ENCODE data around the gene MYH10. TPM values are rescaled to one million over a fixed set of nuclear protein-coding genes. Genes with fewer than 3 reads are reported as not detected.

MYH10 gene
- total RNA-seq, 2 donors from 2014 or later, result 48.6 to 56.6 TPM

DNA sequence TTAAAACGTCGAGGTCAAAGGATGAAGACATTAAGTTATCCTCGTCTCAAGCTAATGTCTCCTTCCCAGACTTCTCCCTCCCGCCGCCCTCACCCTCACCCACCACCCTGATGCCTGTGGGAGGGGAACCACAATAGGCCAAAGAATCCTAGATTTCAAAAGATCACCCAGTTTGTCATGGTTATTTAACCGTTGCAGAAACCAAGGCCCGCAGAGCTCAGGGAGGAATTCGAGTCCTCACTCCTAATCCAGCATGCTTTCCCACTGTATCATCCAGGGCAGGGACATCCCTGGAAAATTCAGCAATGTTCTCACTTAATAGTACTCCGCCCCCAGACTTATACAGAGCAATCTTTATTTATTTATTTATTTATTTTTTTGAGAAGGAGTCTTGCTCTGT is 41.8 kb upstream of the MYH10 start:
- Histone ChIP-seq H3K4me1 (replicated peaks) (no peaks in the 10 kb centered on the region), H3K27ac (no peak overlapping the region), H3K4me3 (no peak overlapping the region), H3K36me3 (no peaks in the 10 kb centered on the region), H3K9me3 (no peaks in the 10 kb centered on the region), H3K27me3 (replicated peaks; ENCODE audit: insufficient read depth) (no peaks in the 10 kb centered on the region)
- 93% methylated on average over 9 of the region's 9 CpGs for WGBS
- no peak for TF ChIP-seq POLR2A (IDR thresholded peaks at IDR 0.05)
- TF ChIP-seq POLR2AphosphoS5 (IDR thresholded peaks at IDR 0.05), result no peak
- TF ChIP-seq, protein P1, sequence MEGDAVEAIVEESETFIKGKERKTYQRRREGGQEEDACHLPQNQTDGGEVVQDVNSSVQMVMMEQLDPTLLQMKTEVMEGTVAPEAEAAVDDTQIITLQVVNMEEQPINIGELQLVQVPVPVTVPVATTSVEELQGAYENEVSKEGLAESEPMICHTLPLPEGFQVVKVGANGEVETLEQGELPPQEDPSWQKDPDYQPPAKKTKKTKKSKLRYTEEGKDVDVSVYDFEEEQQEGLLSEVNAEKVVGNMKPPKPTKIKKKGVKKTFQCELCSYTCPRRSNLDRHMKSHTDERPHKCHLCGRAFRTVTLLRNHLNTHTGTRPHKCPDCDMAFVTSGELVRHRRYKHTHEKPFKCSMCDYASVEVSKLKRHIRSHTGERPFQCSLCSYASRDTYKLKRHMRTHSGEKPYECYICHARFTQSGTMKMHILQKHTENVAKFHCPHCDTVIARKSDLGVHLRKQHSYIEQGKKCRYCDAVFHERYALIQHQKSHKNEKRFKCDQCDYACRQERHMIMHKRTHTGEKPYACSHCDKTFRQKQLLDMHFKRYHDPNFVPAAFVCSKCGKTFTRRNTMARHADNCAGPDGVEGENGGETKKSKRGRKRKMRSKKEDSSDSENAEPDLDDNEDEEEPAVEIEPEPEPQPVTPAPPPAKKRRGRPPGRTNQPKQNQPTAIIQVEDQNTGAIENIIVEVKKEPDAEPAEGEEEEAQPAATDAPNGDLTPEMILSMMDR (IDR thresholded peaks at IDR 0.05), result no peak
- intact Hi-C loops (cut with DNase I), result no loop called here
- DNase-seq (ENCODE audit: low spot score), result no peak

DNA sequence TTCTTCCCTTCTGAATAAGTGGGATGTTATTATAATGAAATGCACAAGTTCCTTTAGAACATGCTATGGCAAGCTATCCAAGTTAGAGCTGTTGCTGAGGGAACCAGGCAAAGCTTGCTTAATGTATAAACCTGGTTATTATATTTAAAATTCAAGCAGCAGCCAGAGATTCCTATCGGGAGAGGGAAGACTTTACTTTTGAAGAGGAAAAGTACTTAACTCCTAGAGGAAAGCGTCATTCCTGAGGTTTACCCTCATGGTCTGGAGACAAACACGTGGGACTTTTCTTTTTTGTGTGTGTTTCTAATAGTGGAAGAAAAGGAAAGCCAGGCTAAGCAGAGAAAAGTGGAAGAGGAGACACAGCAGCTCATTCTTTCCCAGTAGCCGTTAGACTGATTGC is 39.9 kb upstream of the MYH10 start:
- H3K27ac ChIP-seq, result no peak overlapping the region
- H3K4me3 ChIP-seq, result no peak overlapping the region
- no peaks in the 10 kb centered on the region for H3K27me3 ChIP-seq (replicated peaks; ENCODE audit: insufficient read depth)
- WGBS, result 35% methylated on average over 4 of the region's 4 CpGs
- TF ChIP-seq POLR2A (IDR thresholded peaks at IDR 0.05) (no peak), POLR2AphosphoS5 (IDR thresholded peaks at IDR 0.05) (no peak)
- TF ChIP-seq, protein P1 (IDR thresholded peaks at IDR 0.05), result no peak
- H3K4me1 ChIP-seq (replicated peaks), result no peaks in the 10 kb centered on the region
- H3K9me3 ChIP-seq, result no peaks in the 10 kb centered on the region
- H3K36me3 ChIP-seq, result no peaks in the 10 kb centered on the region
- DNase-seq (ENCODE audit: low spot score), result no peak
- intact Hi-C loops (cut with DNase I), result no loop called here

DNA sequence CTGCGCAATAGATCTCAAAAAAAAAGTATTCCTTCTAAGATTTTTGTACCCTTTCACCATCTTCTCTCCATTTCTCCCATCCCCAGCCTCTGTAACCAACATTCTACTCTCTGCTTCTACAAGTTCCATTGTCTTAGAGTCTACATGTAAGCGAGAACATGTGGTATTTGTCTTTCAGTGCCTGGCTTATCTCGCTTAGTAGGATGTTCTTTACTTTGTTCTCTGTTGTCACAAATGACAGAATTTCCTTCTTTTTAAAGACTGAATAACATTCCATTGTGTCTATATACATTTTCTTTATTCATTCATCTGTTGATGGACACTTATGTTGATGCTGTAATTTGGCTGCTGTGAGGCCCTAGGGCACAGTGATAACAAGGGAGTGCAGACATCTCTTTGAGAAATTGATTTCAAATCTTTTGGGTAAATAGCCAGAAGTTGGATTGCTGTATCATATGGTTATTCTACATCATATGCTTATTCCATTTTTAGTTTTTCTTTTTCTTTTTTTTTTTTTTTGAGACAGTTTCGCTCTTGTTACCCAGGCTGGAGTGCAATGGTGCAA is 37.7 kb upstream of the MYH10 start:
- no peak overlapping the region for H3K27ac ChIP-seq
- no peak overlapping the region for H3K4me3 ChIP-seq
- H3K4me1 ChIP-seq (replicated peaks), result no peaks in the 10 kb centered on the region
- TF ChIP-seq, protein P1 (IDR thresholded peaks at IDR 0.05), result no peak
- TF ChIP-seq POLR2A (IDR thresholded peaks at IDR 0.05) (no peak), POLR2AphosphoS5 (IDR thresholded peaks at IDR 0.05) (no peak)
- no peak for DNase-seq (ENCODE audit: low spot score)
- intact Hi-C loops (cut with DNase I), result no loop called here
- 93% methylated on average over 4 of the region's 4 CpGs for WGBS
- no peaks in the 10 kb centered on the region for H3K9me3 ChIP-seq
- no peaks in the 10 kb centered on the region for H3K36me3 ChIP-seq
- no peaks in the 10 kb centered on the region for H3K27me3 ChIP-seq (replicated peaks; ENCODE audit: insufficient read depth)

DNA sequence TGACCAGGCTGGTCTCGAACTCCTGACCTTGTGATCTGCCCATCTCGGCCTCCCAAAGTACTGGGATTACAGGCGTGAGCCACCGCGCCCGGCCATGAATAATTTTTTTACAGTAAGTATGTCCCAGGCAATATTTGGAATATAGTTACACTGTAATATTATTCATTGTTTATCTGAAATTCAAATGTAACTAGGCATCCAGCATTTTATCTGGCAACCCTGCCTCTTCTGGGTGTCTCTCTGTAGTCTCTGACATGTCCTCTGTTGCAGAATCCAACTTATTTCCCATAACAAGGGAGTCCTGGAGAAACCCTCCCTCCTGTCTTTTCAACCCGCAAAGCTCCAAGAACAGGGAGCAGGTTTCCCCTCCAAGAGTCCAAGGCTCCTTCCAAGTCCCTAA is 36.9 kb upstream of the MYH10 start:
- Histone ChIP-seq H3K4me3 (no peak overlapping the region), H3K4me1 (replicated peaks) (no peaks in the 10 kb centered on the region), H3K27me3 (replicated peaks; ENCODE audit: insufficient read depth) (no peaks in the 10 kb centered on the region), H3K27ac (no peak overlapping the region), H3K9me3 (no peaks in the 10 kb centered on the region), H3K36me3 (no peaks in the 10 kb centered on the region)
- WGBS, result 82% methylated on average over 7 of the region's 7 CpGs
- TF ChIP-seq POLR2A (IDR thresholded peaks at IDR 0.05) (no peak), POLR2AphosphoS5 (IDR thresholded peaks at IDR 0.05) (no peak)
- TF ChIP-seq, protein P1 (IDR thresholded peaks at IDR 0.05), result no peak
- no peak for DNase-seq (ENCODE audit: low spot score)
- intact Hi-C loops (cut with DNase I), result no loop called here

DNA sequence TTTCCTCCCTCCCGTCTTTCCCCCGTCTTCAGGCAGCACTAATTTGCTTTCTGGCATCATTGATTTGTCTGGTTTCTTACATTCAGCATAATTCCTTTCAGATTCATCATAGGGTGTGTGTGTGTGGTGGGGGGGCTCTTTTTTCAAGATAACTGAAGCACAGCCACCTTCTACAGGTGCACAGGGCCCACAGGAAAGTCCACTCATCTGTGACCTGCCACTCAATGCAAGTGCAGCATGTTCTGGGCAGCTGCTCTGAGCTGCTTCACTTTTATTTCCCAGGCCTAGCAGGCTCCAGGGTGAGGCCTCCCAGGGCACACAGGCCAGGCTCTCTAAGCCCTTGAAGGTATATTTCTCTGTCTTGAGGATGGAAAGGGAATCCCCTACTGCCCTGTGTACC is 35.2 kb upstream of the MYH10 start:
- TF ChIP-seq POLR2AphosphoS5 (IDR thresholded peaks at IDR 0.05) (no peak), POLR2A (IDR thresholded peaks at IDR 0.05) (no peak)
- TF ChIP-seq, protein P1 (IDR thresholded peaks at IDR 0.05), result no peak
- no peak overlapping the region for H3K27ac ChIP-seq
- intact Hi-C loops (cut with DNase I), result no loop called here
- no peaks in the 10 kb centered on the region for H3K9me3 ChIP-seq
- no peaks in the 10 kb centered on the region for H3K27me3 ChIP-seq (replicated peaks; ENCODE audit: insufficient read depth)
- no peaks in the 10 kb centered on the region for H3K36me3 ChIP-seq
- H3K4me3 ChIP-seq, result no peak overlapping the region
- DNase-seq (ENCODE audit: low spot score), result no peak
- WGBS, result 97% methylated on average over 2 of the region's 2 CpGs
- H3K4me1 ChIP-seq (replicated peaks), result no peaks in the 10 kb centered on the region
